IPS-11a (cell line): ENCODE results near the gene FXYD2.

ENCODE experiments used
- H3K4me3 ChIP-seq: one replicate; pipeline ENCODE4 v1.5.1; 2013; ENCODE audit warnings: low read depth, low read length, control low read depth

FXYD2 gene

DNA sequence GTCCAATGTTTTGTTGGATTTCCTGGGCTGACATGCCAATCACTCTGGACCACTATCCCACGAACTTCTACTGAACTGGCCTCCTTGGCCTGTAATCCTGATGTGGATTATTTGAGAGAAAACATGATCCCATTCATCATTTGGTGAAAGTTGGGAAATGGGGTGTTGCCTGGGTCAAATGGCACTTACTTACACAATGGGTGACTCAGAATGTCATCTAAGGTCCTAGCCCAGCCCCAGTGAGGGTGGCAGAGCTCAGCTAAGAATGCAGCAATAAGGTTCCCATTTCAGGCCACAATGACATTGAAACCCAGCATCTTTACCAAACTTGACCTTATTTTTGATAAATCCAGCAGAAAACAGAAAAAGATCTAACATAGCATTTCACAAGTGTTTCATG, 19.5 kb downstream of the FXYD2 start:
- no peak overlapping the region for H3K4me3 ChIP-seq

DNA sequence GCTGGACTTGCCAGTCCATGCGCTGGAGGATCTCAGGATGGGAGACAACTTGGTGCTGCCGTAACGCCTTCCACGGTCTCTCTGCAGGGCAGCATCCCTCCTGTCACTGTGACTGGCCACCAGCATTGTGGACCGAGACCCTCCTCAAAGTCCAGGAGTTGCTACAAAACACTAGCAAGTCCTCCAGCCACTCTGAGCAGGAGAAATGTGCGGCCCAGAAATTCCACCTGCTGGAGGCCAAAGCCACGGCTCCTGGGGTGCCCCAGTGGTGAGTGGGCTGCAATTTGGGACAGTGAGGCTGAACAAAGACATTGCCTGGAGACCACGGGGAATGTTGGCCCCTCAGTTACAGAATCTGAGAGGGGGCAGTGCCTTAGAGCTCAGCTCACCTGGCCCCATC, 20.6 kb downstream of the FXYD2 start:
- H3K4me3 ChIP-seq: no peak overlapping the region

DNA sequence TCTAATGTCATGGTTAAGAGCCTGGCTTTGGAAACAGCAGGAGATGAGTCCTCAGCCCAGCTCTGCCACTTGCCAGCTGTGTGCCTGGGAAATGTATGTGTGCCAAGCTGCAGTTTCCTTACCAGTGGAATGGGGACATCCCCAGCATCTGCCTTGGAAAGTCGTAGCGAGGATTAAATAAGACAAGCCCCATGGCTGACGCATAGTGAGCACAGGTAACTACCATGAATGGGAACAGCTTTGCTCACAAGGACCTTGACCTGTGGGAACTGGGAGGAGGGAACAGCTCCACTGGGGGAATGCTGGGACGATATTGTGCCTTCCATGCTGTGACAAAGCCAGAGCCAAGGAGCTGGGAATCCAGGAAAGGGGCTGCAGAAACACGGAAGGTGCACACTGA, 24.9 kb downstream of the FXYD2 start:
- H3K4me3 ChIP-seq: no peak overlapping the region

DNA sequence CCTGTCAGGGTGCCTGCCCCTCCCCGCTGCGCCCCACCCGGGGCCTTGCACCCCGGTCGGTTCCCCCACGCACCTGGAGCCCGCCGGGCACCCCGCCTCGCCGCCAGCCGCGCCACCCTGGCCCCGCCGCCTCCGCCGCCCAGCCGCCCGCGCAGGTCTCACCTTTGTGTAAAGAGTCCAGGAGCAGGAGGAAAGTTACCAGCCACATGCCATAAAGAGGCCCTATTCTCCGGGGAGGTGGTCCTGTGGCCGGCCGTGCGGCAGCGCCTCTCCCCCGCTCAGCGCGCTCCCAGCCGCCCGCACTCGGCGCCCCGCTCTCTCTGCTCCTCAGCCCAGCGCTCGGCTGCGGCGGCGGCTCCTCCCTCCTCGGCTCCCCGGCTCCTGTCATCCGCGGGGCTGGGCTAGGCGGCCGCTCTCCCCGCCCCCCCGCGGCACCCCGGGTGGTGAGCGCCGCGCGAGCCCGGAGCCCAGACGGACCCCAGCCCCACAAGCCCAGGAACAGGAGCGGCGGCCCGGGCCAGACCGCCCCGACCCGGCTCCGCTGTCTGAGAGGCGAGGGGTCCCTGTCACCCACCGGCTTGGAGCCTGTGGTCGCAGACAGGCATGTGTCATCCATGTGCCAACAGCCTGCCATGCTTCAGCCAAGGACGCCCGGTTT, 27.5 kb downstream of the FXYD2 start, which contains the start of gene DSCAML1:
Gene DSCAML1 (minus strand): TSS at position 345 of the 658 bp plus-strand sequence. CDS start 137 bp downstream, at position 208.
- H3K4me3 ChIP-seq: peak within 1 kb of the TSS; percentile 43

DNA sequence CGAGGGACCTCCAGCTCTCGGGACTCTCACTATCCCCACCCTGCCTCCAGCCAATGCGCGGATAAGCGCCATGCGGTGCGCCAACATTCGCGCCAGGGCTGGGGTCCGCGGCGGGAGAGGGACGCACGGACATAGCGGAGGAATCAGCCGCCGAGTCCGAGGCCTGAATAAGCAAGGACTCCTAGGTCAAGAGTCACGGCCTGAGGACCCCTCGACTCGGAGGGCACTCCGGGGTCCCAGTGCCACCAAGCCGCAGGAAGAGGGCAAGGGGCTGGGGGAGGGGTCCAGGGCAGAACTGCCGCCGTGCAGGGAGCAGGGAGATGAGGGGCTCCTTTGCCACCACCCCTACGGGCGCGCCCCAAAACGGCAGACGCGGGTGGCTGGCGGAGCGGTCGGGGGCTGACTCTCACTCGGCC, 28.1 kb downstream of the FXYD2 start:
- peak overlapping the region; percentile 43 for H3K4me3 ChIP-seq

DNA sequence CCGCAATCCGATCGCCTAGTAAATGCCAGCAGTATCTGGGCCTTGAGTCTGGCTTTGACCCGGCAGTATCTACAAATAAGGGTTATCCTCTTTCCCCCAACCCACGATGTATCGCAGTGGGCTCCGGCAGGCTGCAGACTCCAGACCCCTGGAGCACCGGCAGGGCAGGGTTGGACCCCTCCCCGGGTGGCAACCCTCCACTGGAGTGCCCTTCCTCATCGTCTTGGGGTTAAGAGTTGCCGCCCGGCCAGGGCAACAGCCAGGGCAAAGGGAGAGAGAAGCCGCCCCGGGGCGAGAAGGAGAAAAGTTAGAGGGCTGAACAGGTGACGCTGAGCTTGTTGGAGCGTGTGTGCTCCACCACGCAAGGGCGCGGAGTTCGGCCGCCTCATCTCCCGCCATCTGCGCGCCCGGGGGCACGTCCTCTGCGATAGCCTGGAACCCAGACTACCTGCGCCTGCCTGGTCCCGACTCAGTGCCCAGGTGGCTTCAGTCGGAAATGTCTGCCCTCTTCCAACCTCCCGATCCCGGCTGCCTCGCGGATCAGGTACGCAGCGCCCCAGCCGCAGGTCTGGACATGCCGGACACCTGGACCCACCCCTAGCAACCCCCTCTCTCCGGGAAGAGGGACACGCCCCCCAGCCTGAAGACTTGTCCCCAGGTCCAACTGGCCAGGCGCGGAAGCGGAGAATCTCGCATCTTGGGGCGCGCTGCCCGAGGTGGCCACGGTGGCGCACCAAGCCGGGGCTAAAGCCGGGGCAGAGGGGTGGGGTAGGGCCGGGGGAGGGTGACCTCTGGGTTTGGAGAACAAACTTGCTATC, 28.7 kb downstream of the FXYD2 start:
- H3K4me3 ChIP-seq: peak overlapping the region; percentile 43

DNA sequence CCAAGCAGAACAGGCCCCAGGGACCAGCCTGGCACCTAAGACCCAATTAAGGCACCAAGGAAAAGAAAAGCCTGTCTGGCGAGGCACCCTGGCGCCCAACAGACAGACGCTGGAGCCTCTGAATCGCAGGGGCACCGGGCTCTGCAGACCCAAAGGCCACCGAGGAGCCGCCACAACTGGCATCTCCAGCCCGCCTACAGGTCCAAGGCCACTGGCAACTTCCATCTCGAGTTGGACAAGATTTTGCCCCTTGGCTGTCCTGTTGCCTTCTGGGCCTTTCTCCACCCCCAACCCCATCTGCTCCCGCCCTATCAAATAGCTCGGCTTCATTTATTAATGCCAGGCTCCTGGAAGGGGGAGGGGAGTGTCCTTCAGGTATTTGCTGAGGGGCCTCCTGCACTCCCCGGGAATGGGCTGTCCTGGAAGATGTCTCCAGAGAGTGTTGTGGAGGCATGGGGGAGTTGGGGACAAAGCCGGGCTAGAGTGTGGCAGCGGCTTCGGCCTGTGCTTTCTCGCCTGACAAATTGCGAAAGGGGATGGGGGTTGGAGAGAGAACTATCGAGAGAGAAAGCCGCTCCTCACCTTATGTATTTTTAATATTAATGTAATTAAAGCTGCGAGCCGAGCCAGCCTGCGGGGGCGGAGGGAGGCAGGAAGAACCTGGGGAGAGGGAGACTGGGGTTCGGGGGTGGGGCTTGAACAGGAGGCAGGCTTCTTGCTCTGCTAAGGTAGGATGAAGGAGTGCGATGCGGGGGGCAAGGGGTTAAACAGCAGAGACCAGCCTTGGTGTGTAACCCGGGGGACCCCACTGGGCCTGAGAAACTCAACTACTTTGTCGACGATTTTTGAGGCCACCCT, 29.5 kb downstream of the FXYD2 start:
- peak overlapping the region; percentile 31 for H3K4me3 ChIP-seq

DNA sequence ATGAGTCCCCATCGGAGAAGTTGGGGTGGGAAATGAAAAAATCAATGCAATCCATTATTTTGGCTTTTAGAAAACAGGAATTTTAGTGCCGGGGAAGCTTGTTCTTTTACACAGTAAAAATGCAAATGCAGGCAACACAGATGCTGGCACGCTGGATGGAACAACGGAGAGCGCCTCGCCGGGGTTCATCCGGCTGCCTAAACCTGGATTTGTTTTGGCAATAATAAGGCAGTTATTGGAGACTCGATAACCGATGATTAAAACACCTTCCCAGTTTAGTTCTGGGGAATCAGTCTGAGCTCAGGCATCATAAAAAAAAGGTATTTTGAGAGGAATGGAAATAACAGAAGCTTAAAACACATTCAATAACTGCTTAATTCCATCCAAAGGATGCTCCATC, 30.4 kb downstream of the FXYD2 start:
- H3K4me3 ChIP-seq: no peak overlapping the region

DNA sequence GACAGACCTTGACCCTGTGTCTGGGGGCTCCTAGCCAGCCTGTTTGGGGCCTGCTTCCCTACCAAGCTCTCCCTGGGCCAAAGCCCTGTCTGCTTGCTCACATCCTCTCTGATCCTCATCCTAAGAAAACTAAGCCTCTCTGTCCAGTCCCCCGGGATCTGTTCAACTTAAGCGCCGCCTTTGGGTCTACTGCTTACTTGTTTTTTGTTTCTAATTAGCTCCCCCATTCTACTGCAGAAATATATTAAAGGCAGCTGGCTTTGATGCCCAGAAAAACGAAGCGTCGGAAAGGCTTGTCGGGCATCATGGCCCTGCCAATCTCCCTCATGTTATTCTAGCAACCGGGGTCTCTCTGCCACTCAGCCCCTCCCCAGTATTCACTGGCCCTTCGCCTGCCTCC, 31.0 kb downstream of the FXYD2 start:
- H3K4me3 ChIP-seq: no peak overlapping the region

DNA sequence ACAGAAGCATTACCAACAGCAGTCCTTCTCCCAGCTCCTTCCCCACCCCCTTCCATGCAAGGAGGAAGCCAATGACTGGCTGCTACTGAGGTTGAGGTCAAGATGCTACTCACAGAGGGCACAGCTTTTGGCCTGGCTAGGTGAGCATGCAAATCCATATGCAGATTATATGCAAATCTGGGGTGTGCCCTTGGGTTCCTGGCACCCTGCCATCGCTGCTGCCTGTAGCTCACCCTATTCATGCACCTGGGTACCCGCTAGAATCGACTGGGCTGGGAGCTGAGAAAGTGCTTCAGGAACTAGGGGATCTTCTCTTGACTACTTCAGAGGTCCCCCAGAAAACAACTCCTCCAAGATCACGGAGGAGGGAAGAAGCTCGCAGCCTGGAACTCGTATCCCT, 31.6 kb downstream of the FXYD2 start:
- H3K4me3 ChIP-seq: no peak overlapping the region

DNA sequence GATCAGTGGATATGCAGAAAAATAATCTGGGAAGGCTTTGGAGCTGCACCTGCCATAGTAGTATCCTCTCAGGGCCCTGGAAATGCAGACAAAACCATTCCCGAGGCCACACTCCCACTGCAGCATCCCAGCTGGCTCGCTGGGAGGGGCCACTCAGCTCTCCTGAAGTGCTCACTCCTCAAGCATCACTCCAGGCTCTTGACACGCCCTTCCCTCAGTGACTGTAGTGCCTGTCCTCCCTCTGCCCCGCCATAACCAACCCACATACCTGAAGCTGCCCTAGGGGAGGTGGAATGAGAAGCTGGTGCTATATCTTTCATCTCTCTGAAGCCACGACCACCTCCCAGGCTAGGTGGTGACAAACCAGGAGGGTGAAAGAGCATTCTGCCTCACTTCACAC, 32.3 kb downstream of the FXYD2 start:
- H3K4me3 ChIP-seq: no peak overlapping the region

DNA sequence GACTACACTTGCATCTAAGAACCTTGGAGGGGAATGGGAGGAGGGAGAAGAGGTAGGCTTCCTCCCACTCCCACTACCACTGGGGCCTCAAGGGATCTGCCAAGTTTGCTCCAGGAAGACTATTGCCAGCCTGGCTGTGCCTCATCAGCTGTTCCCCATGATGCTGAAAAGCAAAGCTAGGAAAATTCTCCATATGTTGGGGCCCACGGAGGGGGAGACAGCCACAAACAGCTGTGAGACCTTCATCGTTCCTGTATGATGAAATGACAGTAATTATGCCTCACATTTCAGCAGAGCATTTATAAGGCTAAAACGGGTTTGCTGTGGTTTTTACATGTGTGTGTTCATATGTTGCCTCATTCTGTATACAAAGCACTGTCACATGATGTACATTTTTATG, 34.3 kb downstream of the FXYD2 start:
- H3K4me3 ChIP-seq: no peak overlapping the region

DNA sequence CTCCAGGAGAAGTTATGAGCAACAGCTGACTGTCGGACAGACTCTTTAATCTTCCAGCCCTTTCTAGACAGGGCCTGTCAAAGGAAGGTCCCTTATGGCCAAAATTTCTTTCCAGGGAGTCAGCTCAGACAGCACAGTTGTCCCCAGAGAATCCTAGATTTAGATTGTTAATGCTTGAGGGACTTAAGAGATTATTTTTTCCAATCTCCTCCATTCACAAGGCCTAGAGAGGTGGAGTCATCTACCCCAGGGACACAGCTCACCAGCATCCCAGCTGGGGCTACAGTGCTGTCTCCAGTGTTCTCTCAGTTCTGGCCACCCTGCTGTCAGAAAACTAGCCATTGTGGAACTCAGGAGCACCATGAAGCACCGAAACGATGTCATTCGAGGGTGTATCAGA, 35.3 kb downstream of the FXYD2 start:
- H3K4me3 ChIP-seq: no peak overlapping the region

DNA sequence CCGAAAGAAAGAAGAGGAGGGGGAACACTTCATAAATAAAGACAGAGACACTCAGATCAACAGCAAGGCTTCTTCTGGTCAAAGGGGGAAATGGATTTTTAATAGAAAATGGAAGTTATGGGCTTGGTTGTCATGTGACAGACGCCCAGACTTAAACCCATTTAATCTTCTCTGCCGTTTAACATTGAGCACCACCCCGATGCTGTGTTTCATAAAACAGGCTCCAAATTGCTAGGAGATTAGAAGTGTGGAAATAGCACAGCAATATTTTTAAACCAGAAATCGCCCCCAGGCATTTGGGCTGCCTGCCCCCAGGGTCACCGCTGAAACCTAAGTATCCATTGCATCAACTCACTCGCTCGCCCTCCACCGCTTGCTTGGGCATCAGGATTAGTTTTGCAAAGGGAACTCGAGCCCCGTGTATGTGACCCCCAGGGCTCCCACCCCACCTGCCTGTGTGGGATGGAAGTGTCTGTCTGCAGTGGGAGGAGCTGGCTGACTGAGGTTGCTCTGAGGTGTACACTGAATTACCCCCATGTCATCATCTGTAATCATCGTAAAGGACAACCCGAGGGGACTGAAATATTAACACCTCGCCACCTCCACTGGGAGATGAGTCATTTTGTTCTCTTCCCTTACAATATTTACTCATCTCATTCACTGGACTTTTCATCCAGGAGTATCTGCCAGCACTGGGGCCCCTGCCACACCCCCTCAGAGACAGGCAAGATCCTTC, 38.2 kb downstream of the FXYD2 start:
- H3K4me3 ChIP-seq: no peak overlapping the region

DNA sequence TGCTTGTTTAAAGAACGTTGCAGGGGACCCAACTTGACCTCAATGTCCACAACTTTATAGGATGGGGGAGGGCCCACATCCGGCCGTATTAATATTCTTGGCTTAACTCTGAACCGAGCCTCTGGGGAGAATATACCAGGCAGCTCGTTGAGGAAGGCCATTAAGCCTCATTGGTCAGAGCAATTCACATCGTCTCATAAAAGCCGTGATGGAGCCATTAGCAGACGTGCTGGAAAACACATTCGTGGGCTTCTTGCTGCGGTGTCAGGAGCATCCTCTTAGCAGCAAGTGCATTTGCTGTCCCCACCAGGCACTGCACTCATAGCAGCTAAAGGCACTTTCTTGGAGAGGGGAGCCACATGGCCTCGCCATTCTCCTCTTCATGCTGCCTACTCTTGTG, 42.4 kb downstream of the FXYD2 start:
- H3K4me3 ChIP-seq: no peak overlapping the region

DNA sequence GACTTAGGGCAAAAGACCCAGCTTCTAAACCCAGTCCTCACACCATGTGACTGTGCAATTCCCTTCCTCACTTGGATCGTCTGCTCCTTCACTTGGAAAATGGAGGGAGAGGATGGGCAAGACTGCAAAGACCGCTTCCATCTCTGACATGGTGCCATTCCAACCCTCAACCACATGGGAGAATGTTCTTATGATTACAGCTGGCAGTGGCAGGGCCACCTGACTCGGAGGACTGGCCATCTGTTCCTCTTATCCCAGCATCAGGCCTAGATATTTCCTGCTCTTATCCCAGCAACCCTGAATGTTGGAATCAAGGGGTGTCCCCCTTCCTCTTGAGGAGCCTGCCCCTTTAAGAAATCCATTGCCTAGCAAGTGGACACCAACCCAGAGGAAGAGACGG, 42.9 kb downstream of the FXYD2 start:
- no peak overlapping the region for H3K4me3 ChIP-seq

DNA sequence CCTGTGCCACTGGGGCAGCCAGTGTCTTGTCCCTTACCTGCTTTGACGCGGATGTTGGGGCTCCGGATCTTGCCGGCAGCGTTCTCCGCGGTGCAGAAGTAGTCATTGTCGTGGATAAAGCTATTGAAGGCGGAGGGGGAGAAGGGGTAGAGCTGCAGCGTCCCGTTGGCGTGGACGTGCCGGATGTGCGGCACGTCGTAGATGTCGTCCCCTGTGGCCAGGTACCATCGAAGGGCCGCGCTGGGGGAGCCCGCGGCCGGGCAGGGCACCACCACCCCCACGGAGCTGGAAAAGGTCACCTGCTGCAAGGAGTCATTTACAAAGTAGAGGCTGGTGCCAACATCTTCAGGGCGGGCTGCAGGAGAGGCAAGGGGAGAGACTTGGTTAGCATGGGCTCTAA, 44.1 kb downstream of the FXYD2 start:
- H3K4me3 ChIP-seq: no peak overlapping the region

DNA sequence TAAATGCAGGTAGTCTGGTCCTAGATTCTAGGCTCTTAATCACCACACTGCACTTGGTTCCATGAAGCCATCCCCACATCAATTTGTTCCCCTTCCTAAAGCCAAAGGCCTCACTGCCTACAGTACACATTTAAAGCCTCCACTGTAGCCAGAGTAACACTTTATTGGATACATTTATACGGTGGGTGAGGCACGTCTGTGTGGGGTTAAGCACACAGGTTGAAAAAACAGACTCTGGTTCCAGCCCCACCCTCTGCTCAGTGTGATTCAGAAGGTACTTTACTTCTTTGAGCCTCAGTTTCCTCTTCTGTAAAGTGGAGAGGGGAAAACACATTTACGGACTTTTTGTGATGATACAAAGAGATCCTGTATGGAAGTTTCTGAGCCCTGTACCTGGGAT, 50.0 kb downstream of the FXYD2 start:
- H3K4me3 ChIP-seq: no peak overlapping the region

DNA sequence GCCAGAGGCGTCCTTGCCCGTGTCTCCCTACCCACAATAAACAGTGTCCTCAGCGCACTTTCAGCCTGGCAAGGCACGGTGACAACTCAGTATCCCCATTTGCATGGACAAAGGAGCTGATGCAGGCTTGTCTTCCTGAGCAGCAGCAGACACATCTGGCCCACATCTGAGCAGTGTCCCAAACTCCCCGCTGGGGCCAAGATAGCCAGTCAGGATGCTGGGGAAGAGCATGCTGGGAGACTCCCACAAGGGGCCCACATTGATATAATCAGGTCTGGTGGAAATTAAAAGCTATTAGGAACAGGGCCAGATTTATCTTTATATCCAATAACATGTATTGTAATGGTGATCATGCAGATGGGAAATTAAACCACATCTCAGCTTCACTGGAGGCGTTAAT, 52.2 kb downstream of the FXYD2 start:
- no peak overlapping the region for H3K4me3 ChIP-seq

DNA sequence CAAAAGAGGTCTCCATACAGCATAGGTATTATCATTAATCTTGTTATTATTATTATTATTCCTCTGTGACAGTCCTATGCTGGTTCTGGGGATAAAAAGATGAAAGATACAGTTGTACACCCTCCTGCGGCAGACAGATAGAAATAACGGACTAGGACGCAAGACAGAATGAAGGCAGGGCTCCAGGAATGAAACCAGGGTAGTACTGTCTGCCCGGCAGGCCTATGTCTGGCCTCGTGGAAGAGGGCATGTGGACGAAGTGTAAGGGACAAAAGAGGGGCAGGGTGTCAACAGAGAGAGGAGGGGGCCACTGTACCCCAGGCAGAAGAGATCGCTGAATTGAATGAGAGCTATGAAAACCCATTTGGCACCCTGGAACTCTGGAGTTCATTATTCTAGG, 52.7 kb downstream of the FXYD2 start:
- H3K4me3 ChIP-seq: no peak overlapping the region

DNA sequence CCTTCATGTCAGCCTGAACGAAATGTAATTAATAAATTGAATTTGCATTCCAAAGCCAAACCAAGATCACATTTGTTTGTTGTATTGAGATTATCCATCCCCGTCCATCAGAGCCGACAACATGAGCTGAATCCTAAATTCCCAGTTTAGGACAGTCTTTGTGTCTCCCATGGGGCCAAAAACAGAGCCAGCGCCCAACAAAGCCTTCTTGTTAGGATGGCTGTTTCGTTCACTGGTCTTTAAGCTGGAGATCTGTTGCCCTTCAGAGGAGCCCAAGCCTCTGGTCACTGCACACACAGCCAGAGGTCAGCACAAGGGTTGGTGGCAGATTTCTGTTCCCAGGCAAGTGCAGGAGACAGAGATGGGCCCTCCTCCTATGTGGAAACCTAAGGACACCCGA, 53.3 kb downstream of the FXYD2 start:
- no peak overlapping the region for H3K4me3 ChIP-seq
